ENCODE data around the gene DEFB112.

The DEFB112 gene, protein sequence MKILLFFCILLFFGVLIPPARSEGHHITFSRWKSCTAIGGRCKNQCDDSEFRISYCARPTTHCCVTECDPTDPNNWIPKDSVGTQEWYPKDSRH

GRCh38 chr6:50049829-50050228 is at the start of gene DEFB112:
Gene DEFB112 (minus strand): TSS chr6:50049929. CDS start chr6:50049869, 60 bp downstream.
- DNase-seq (ENCODE audit: low spot score) (no peak), FAIRE-seq (no peak)

DNA sequence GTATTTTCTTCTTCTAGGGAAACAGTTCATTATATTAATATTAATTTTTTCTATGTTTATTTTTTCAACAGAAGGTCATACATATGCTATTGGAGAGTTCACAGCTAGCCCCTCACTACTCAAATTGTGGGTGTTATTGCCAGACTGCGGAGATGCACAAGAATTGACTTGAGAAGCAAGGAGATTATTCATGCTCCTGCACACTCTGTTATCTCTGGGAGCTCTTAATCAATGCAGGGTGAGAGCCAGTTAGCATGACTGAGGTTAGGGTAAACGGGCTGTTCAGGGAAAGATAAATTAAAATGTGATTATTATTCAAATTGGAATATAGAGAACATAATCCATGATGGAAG is 48.9 kb upstream of the DEFB112 start:
- FAIRE-seq (no peak), DNase-seq (ENCODE audit: low spot score) (no peak)

- FAIRE-seq (no peak), DNase-seq (ENCODE audit: low spot score) (no peak)
Measured at GRCh38 chr6:50097966-50098640, 48.4 kb upstream of the DEFB112 start.

DNA sequence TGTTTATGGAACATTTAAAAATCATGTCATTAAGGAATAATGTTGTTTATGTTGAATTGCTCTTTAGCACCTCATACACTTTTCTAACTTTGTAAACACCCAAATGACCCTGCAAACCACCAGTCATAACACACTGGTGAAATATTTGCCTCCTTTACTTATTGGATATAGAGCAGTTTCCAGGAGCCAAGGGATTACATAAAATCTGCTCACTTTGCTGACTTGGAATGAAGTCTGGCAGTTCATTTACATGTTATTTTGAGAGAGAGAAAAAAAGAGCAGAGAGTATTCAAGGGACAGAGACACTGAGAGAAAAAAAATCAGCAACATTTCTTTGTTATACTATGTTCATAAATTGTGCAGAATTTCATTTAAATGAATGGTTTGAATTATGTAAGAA is 46.6 kb upstream of the DEFB112 start:
- no peak for DNase-seq (ENCODE audit: low spot score)
- no peak for FAIRE-seq

DNA sequence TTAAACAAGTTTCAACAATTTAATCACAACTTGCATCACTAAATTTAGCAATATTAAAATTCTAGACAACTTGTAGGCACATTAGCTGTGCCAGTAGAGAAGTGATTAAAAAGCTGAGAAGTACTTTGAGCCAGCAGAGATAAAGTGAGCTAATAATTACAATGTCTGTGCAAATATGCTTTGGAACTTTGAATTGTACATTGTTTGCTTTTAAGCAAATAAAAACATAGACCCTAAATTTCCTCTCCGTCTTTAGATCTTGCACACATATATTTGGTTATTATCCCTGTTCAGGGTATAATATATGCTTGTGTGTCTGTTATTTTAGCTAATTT is 44.2 kb upstream of the DEFB112 start:
- FAIRE-seq (no peak), DNase-seq (ENCODE audit: low spot score) (no peak)

DNA sequence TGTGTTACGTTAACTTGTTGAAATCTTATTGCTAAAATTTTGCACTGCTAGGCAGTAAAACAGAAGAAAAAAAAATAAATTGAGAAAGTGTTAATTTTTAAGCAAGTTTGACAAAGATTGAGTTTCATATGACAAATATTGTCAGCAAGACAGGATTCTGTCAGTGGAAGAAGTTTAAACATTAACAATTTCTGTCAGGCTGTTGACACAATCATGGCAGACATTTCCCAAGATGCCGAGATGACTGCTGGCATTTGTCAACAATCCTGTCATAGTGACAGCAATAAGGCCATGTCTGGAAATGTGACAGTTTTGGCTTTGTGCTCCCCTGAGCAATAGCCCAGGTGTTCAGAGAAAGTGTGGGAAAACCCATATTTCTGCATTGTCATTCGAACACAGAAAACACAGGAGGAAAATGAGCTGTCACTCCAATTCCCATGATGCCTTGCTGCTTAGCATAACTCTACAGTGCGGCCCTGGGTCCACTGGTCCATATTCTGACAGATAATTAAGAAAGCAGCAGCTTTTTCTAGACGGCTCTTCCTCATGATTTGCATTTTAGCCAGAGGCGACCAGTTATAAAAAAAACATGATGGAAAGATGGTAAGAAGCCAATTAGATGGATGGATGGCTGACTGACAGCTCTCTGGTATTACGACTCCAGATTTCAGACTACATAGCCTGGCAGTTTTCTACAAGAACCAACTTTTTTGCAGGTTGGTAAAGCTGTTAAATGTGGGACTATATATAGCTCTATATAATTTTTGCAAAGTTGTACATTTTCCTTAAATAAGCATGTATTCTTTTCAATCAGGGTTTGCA is 43.6 kb upstream of the DEFB112 start:
- FAIRE-seq: no peak

DNA sequence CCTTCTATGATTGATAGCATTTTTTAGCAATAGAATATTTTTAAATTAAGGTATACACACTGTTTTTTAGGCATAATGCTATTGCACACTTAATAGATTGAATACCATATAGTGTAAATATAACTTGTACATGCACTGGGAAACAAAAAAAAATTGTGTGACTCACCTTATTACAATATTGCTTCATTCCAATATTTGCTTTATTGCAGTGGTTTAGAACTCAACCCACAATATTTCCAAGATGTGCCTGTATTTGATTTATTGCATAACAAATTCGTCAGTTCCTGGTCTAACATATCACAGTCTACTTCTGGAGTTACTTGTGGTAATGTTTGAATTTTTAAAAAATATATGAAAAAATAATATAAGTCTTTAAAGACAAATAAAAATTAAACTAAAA is 41.9 kb upstream of the DEFB112 start:
- FAIRE-seq (no peak), DNase-seq (ENCODE audit: low spot score) (no peak)

More for the DNA sequence above, 43.6 kb upstream of the DEFB112 start:
- no peak for DNase-seq (ENCODE audit: low spot score)

DNA sequence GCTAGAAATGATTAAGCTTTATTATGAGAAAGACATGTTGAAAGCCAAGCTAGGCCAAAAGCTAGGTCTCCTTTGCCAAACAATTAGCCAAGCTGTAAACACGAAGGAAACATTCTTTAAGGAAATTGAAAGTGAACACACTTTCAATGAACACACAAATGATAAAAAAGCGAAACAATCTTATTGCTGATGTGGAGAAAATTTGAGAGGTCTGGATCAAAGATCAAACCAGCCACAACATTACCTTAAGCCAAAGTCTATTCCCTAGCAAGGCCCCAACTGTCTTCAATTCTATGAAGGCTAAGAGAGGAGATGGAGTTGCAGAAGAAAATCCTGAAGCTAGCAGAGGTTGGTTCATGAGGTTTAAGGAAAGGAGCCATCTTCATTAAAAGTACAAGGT is 40.2 kb upstream of the DEFB112 start:
- FAIRE-seq (no peak), DNase-seq (ENCODE audit: low spot score) (no peak)

GRCh38 chr6:50087231-50087954 is 37.7 kb upstream of the DEFB112 start:
- peak; percentile 46 for DNase-seq (ENCODE audit: low spot score)
- peak; percentile 17 for FAIRE-seq

- FAIRE-seq: no peak
- no peak for DNase-seq (ENCODE audit: low spot score)
Measured at GRCh38 chr6:50077385-50077784, 27.7 kb upstream of the DEFB112 start.

DNA sequence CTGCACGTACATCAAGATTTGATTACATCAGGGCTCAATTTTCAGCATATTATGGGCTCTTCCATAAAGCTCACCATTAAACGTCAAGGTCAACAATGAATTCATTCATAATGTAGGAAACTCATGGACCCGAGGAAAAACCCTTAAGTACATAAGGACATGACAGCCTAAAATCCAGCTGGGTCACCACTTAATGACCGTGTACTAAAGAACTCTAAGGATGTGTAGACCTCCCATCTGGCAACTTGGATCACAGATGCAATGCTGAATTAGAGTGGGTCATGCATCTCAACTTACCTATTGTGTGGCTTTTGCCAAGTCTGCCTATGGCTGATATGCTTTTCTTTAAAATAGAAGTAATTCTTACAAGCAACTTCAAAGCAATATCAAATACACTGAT is 26.7 kb upstream of the DEFB112 start:
- DNase-seq (ENCODE audit: low spot score) (no peak), FAIRE-seq (no peak)

- FAIRE-seq: no peak
- DNase-seq (ENCODE audit: low spot score): no peak
Measured at GRCh38 chr6:50071921-50072320, 22.2 kb upstream of the DEFB112 start.

GRCh38 chr6:50070101-50070500 is 20.4 kb upstream of the DEFB112 start:
- no peak for FAIRE-seq
- no peak for DNase-seq (ENCODE audit: low spot score)

- no peak for FAIRE-seq
- DNase-seq (ENCODE audit: low spot score): peak; percentile 8
Measured at GRCh38 chr6:50062051-50062450, 12.3 kb upstream of the DEFB112 start.

- FAIRE-seq: no peak
- DNase-seq (ENCODE audit: low spot score): no peak
Measured at GRCh38 chr6:50056242-50056641, 6.5 kb upstream of the DEFB112 start.

DNA sequence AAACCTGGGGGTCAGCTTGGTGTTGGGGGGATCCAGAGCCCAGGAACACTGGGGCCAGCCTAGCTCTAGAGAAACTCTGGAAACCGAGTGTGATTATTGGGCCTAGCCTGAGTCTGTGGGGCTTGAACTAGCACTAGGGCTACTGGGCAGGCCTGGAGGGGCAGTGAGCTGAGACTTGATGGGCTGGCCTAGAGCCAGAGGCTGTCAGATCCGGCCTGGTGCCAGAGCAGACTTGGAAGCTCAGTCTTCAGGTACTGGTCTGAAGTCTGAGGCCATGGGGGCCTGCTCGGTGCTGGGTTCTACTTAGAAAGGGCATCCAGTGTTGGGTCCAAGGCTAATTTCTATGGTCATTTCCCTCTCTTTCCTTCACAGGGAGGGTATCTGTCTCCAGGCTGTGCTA is 2.7 kb downstream of the DEFB112 start:
- FAIRE-seq: no peak
- no peak for DNase-seq (ENCODE audit: low spot score)

DNA sequence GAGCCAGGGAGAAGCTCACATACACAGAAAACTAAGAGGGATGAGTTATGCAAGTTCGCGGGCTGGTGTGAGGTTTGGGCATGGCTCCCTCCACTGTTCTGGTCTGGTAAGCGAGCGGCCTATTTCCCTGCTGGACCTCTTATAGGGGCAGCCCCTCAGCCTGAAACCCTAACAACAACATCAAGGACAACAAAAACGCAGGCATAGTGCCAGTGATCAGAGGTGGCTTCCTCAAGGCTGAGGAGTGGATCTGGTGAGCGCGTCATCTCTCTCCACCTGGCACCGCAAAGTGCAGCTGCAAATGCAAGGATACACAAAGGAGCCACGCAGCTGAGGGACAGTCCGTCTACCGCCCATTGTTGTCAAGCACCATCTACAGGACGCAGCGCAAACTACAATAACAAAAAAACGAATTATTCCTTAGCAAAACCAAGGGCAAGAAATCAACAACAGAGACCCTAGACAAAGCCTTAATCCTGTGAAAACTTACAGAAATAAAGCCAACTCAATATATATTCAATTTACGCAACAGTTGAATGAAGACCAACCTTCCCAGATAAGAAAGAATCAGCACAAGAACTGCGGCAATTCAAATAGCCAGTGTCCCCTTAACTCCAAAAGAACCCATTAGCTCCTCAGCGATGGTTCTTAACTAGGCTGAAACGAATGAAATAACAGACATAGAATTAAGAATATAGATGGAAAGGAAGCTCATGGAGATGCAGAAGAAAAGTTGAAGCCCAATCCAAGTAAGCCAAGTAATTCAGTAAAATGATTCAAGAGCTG is 18.8 kb downstream of the DEFB112 start:
- FAIRE-seq: peak; percentile 90
- peak; percentile 66 for DNase-seq (ENCODE audit: low spot score)

DNA sequence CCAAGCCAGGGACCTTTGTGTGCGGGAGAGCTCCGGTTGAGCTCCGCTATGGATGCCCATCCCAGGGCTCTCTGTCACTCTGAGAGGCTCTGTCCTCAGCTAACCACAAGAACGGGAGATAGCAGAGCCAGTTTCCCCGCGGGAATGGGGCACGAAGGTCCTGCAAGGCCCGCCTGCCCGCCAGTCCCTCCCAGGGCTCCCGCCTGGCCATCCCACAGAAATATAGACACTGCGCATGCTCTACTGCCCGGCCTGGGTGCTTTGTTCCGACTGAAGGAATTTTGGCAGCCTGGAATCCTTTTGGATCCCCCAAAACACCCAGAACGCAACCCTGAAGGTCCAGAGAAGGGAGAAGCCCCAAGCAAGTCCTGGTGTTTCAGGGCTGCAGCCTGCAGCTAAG is 19.4 kb downstream of the DEFB112 start:
- no peak for DNase-seq (ENCODE audit: low spot score)
- no peak for FAIRE-seq

DNA sequence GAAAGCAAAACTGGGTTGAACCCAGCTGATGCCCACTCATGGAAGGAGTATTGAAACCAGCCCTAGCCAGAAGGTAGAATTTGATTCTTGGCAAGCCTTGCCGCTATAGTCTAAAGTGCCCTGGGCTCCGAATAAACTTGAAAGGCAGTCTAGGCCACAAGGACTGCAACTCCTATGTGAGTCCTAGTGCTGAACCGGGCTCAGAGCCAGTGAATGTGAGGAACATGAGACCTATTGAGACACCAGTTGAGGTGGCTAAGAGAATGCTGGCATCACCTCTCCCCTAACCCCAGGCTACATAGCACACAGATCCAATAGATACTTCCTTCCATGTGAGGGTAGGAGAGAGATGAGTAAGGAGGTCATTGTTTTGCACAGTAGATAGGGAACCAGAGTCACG is 24.5 kb downstream of the DEFB112 start:
- FAIRE-seq: no peak

GRCh38 chr6:50021894-50022293 is 27.8 kb downstream of the DEFB112 start, which contains the start of gene DEFB110:
Gene DEFB110 (minus strand): TSS chr6:50021994. CDS start chr6:50021935, 59 bp downstream.
- FAIRE-seq (no peak), DNase-seq (ENCODE audit: low spot score) (no peak)

More for the DNA sequence above, 24.5 kb downstream of the DEFB112 start:
- DNase-seq (ENCODE audit: low spot score): no peak

DNA sequence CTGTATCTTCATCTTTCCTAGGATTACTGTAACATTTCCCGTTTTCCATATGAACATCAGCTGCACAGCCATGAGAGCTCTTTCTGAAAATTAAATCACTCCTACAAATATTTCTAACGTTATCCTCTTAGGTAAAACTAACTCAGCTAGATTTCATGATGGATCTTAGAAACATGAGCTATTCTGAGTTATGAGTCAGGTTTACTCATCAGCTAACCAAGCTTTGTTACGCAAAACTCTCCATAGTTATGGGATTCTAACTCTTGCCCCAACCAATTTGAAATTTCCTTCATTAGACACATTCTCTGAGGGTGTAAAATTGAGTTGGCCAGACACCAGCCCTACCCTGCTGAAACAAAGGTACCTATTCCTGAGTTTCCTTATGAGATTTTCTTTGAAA is 41.9 kb downstream of the DEFB112 start:
- DNase-seq (ENCODE audit: low spot score): peak; percentile 25
- no peak for FAIRE-seq
